Common myeloid progenitor, CD34-positive (primary cell): Measurements from ENCODE around the gene PGS1.
"Not testable (repeated sequence)": the region's sequence is repeated elsewhere in the genome, so short reads cannot be mapped to it uniquely, and the experiment has no call there.

ENCODE experiments used
- CTCF ChIA-PET: fragments of 350-600 bp; sonication (Branson Sonifier 250); formaldehyde crosslinking; loops from one replicate; lab custom pipeline; 2021; ENCODE audit warnings: antibody characterized with exemption; lab: Charles Lee
- POLR2A ChIA-PET: fragments of 350-600 bp; sonication (Branson Sonifier 250); formaldehyde crosslinking; loops from one replicate; lab custom pipeline; 2021; ENCODE audit warnings: antibody characterized with exemption; lab: Charles Lee
- DNase-seq, 3 donors: peaks; one replicate each; pipeline versions ENCODE4 v3.0.0 to v3.0.0-alpha.2; 2013
- H3K27ac ChIP-seq, 2 experiments: 1 replicate in 1 of 2; 2 replicates in 1 of 2; pipeline ENCODE4 v1.7.0; 2013; ENCODE audit warnings: inconsistent platforms in 2 of 2, low read length in 2 of 2, mild to moderate bottlenecking in 2 of 2, low read depth in 1 of 2, moderate library complexity in 1 of 2; ENCODE audit not compliant: severe bottlenecking in 2 of 2, insufficient read depth in 1 of 2, poor library complexity in 1 of 2
- H3K27me3 ChIP-seq, 5 experiments: replicated peaks in 2 of 5; 1 replicate in 3 of 5; 2 replicates in 2 of 5; pipeline versions ENCODE4 v1.6.1 to v1.7.0; 2013; ENCODE audit warnings: low read length in 4 of 5, mild to moderate bottlenecking in 2 of 5, moderate library complexity in 2 of 5, inconsistent platforms in 1 of 5; ENCODE audit not compliant: insufficient read depth in 5 of 5, control insufficient read depth in 4 of 5
- H3K36me3 ChIP-seq, 4 experiments: 1 replicate in 2 of 4; 2 replicates in 2 of 4; pipeline versions ENCODE4 v1.6.1 to v1.7.0; 2013; ENCODE audit warnings: low read length in 3 of 4, control low read depth in 1 of 4, mild to moderate bottlenecking in 1 of 4; ENCODE audit not compliant: control insufficient read depth in 4 of 4, insufficient read depth in 4 of 4
- H3K4me1 ChIP-seq, 4 experiments: 1 replicate in 3 of 4; 2 replicates in 1 of 4; pipeline versions ENCODE4 v1.6.1 to v1.7.1; 2013; ENCODE audit warnings: low read length in 3 of 4, mild to moderate bottlenecking in 3 of 4, control low read depth in 1 of 4, inconsistent platforms in 1 of 4, moderate library complexity in 1 of 4; ENCODE audit not compliant: control insufficient read depth in 4 of 4, insufficient read depth in 4 of 4; ENCODE audit errors: control extremely low read depth in 1 of 4
- H3K4me3 ChIP-seq, 7 experiments: 1 replicate in 4 of 7; 2 replicates in 3 of 7; pipeline versions ENCODE4 v1.5.1 to v1.7.0; 2013; ENCODE audit warnings: mild to moderate bottlenecking in 7 of 7, low read length in 6 of 7, moderate library complexity in 6 of 7, inconsistent platforms in 2 of 7, low read depth in 2 of 7, control low read depth in 1 of 7; ENCODE audit not compliant: insufficient read depth in 4 of 7, control insufficient read depth in 1 of 7; ENCODE audit errors: extremely low read depth in 1 of 7
- H3K9me3 ChIP-seq, 5 experiments: 1 replicate in 4 of 5; 2 replicates in 1 of 5; pipeline versions ENCODE4 v1.6.1 to v1.7.1; 2013; ENCODE audit warnings: low read length in 4 of 5, mild to moderate bottlenecking in 2 of 5, inconsistent platforms in 1 of 5, low read depth in 1 of 5, moderate library complexity in 1 of 5; ENCODE audit not compliant: control insufficient read depth in 4 of 5, insufficient read depth in 2 of 5; ENCODE audit errors: control extremely low read depth in 1 of 5
- WGBS: methylation state at CpG from one replicate; pipeline ENCODE4 v1.1.5; 2013; ENCODE audit not compliant: insufficient coverage; 5-methylcytosine and 5-hydroxymethylcytosine counted together

Gene PGS1

GRCh38 chr17:78461799-78462053 is 83.3 kb downstream of the PGS1 start:
- Histone ChIP-seq H3K4me1 (no peaks in the 10 kb centered on the region), H3K36me3 (no peaks in the 10 kb centered on the region), H3K27me3 (no peaks in the 10 kb centered on the region), H3K27ac (no peak overlapping the region), H3K9me3 (no peaks in the 10 kb centered on the region), H3K4me3 (no peak overlapping the region)
- ChIA-PET CTCF (interaction anchor here (1.4 kb wide), 1 partner anchor 11 kb away, joined by 3 read pairs; no protein-coding TSS in a partner anchor), POLR2A (no interaction called here)
- WGBS: 76% methylated on average over 5 of the region's 6 CpGs
- DNase-seq: no peak

DNA sequence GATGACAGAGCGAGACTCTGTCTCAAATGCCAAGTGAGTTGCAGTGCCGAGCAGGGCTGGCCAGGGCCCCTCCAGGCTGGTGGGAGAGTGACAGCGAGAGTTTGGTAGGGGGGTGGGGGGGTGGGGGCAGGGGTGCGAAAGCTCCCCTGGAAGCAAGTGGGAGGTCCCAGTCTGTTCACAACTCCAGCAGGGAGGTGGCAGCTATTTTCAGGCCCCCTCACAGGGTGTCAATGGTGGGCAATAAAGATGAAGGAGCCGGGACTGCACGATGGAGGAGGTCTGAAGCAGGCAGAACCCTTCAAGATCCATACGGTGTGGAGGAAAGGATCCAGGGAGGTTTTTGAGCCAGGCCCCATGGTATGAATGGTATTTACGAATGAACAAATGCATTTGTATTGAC is 83.7 kb downstream of the PGS1 start:
- no peak overlapping the region for H3K4me3 ChIP-seq
- H3K9me3 ChIP-seq: no peaks in the 10 kb centered on the region
- WGBS: 92% methylated on average over 4 of the region's 8 CpGs
- ChIA-PET POLR2A (no interaction called here), CTCF (interaction anchor here (1.1 to 1.4 kb wide), 2 partner anchors 11 to 12 kb away, joined by 3 to 4 read pairs; no protein-coding TSS in a partner anchor)
- H3K27ac ChIP-seq: no peak overlapping the region
- no peak for DNase-seq
- H3K27me3 ChIP-seq: no peaks in the 10 kb centered on the region
- H3K36me3 ChIP-seq: no peaks in the 10 kb centered on the region
- no peaks in the 10 kb centered on the region for H3K4me1 ChIP-seq

GRCh38 chr17:78466109-78466785 is 87.8 kb downstream of the PGS1 start:
- H3K9me3 ChIP-seq, CTCF ChIA-PET, H3K36me3 ChIP-seq, H3K4me3 ChIP-seq, DNase-seq, POLR2A ChIA-PET, H3K27ac ChIP-seq, H3K27me3 ChIP-seq, H3K4me1 ChIP-seq: not testable (repeated sequence)
- WGBS: 90% methylated on average over 18 of the region's 19 CpGs

DNA sequence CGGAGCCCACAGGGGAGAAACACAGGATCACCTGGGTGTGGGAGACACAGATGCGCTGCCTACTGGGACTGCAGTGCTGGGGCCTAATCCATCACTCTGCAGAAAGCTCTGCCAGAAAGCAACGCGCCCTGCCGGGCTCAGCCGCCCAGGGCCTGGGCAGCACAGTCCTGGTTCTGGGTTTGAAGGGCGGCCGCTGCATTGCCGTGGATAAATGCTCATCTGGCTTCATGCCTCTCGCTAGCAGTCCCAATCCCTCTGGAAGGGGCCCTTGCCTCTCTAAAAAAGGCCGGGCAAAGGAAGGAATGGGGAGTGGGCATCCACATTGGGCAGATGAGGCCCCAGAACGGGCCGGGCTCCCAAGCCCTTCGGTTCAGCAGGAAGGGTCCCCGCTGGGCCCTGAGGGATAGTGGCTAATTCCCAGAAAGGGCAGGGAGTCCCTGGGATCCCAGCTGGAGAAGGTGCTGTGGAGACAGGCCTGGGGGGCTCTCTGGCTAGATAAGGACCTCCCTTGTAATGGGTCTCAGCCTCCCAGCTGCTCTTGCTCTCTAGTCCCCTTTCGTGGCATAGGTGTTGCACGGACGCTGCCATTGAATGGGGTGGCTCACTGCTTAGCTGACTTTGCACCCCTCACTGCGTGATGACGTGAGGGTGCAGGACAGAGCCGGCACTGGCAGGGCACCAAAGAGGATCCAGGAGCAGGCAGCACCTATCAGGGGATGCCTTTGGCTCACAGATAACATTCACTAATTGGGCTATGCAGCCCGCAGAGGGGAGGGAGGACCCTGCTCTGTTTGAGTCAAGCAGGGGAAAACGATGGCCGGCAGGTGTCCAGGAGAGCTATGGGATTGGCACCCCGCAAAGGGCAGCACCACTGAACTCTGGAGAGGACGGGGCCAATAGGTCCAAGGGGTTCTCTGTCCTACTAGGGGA is 88.6 kb downstream of the PGS1 start:
- CTCF ChIA-PET: interaction anchor here (0.7 kb wide), 1 partner anchor 48 kb away, joined by 4 read pairs; no protein-coding TSS in a partner anchor

DNA sequence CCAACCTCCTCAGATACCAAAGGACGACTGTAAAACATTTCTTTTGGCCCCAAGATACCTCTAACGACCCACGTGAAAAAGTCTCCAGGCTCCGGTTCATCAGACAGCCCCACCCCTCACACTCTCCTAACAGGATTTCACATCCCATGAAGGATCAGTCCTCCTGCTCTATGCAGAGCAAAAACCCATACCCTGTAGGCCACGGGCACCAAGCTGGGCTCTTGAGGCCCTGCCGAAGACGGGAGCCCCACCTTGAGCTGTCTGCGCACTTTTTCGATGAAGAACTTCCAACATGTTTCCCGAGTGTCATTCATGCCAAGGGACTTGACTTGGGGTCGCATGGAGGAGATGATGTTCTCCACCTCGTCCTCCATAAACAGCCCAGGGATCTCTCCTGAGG is 89.9 kb downstream of the PGS1 start:
- no peaks in the 10 kb centered on the region for H3K9me3 ChIP-seq
- H3K4me1 ChIP-seq: no peaks in the 10 kb centered on the region
- DNase-seq: no peak
- 93% methylated on average over 8 of the region's 12 CpGs for WGBS
- POLR2A ChIA-PET: no interaction called here
- H3K4me3 ChIP-seq: no peak overlapping the region
- no peaks in the 10 kb centered on the region for H3K36me3 ChIP-seq
- no peak overlapping the region for H3K27ac ChIP-seq
- H3K27me3 ChIP-seq: no peaks in the 10 kb centered on the region
- CTCF ChIA-PET: no interaction called here

More for the DNA sequence above, 88.6 kb downstream of the PGS1 start:
- no peaks in the 10 kb centered on the region for H3K36me3 ChIP-seq
- 97% methylated on average over 25 of the region's 26 CpGs for whole genome bisulfite sequencing
- POLR2A ChIA-PET: no interaction called here
- no peaks in the 10 kb centered on the region for H3K4me1 ChIP-seq
- no peak for DNase-seq
- H3K9me3 ChIP-seq: no peaks in the 10 kb centered on the region
- H3K27ac ChIP-seq: no peak overlapping the region
- no peak overlapping the region for H3K4me3 ChIP-seq
- H3K27me3 ChIP-seq: no peaks in the 10 kb centered on the region

- Histone ChIP-seq H3K36me3 (no peaks in the 10 kb centered on the region), H3K9me3 (no peaks in the 10 kb centered on the region), H3K27ac (no peak overlapping the region), H3K4me3 (no peak overlapping the region), H3K4me1 (no peaks in the 10 kb centered on the region), H3K27me3 (peaks cover 0 to 1% (median 0%) of the 10 kb centered on the region in 5 experiments)
- DNase-seq: no peak
- WGBS: 97% methylated on average over 7 of the region's 7 CpGs
- POLR2A ChIA-PET: no interaction called here
- CTCF ChIA-PET: no interaction called here
Measured at GRCh38 chr17:78469443-78469842, 91.0 kb downstream of the PGS1 start.

DNA sequence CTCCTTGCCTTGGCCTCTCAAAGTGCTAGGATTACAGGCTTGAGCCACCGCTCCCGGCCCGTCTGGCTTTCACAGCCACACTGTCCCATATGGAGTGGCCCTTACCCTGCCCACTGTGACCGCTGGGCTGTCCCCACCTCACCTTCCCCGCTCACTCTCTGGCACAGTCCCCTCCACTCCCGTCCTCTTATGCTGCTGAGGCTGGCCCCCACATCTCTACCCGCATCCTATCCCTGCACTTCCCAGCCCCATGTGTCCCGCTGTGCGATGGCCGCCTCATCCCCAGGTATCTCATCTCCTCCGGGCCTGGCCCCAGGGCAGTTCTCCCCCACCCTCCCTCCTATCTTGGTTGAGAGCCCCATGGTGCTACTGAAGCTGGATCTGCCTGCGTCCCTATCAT is 93.2 kb downstream of the PGS1 start:
- CTCF ChIA-PET: no interaction called here
- Histone ChIP-seq H3K9me3 (no peaks in the 10 kb centered on the region), H3K4me1 (no peaks in the 10 kb centered on the region), H3K27ac (no peak overlapping the region), H3K27me3 (peaks cover 0 to 5% (median 0%) of the 10 kb centered on the region in 5 experiments), H3K36me3 (no peaks in the 10 kb centered on the region), H3K4me3 (no peak overlapping the region)
- POLR2A ChIA-PET: no interaction called here
- DNase-seq: no peak
- WGBS: 99% methylated on average over 12 of the region's 12 CpGs
